Measurements from ENCODE around the gene GFPT1. TPM values are rescaled to one million over a fixed set of nuclear protein-coding genes. Genes with fewer than 3 reads are reported as not detected.

The GFPT1 gene
- total and polyA plus RNA-seq, 5 donors from 2014 or later, result 8.0 to 20.7 (median 12.0) TPM

DNA sequence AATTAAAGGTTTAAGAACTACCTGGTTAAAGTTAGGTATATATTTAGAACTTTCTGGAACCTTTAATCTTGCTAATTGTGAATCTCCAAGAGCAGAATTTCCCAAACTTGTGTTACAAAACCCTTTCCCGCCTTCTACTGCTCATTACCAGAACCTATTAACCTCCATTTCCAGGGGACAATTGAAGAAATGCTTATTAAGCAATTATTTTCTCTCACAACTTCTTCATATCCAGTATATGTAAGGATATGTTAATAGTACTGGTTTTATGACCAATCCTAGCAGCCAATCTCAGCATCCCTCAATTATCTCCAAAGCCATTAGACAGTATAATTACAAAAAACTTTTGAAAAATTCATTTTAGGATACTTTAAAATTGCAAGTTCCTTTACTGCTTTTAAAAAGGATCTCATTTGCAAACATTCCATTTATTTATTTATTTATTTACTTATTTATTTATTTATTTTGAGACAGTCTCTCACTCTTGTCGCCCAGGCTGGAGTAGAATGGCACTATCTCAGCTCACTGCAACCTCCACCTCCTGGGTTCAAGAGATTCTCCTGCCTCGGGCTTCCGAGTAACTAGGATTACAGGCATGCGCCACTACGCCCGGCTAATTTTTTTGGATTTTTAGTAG lies 3.7 kb downstream of the GFPT1 start:
- Histone ChIP-seq H3K4me1 (ENCODE audit: control insufficient read depth, insufficient read depth, low read length, poor library complexity, severe bottlenecking) (peaks cover 27% of the 10 kb centered on the region), H3K36me3 (ENCODE audit: control insufficient read depth, insufficient read depth, low read length) (no peaks in the 10 kb centered on the region), H3K27ac (ENCODE audit: insufficient read depth, low read length, poor library complexity, severe bottlenecking) (no peak overlapping the region), H3K27me3 (ENCODE audit: control insufficient read depth, insufficient read depth, low read length) (no peaks in the 10 kb centered on the region), H3K4me3 (ENCODE audit: low read depth, low read length) (no peak overlapping the region), H3K9me3 (ENCODE audit: control insufficient read depth in 2 of 2, low read length in 2 of 2) (no peaks in the 10 kb centered on the region)
- H3K4me3 Mint-ChIP-seq, result peak overlapping the region in 1 of 4 donors; percentile 46
- H3K36me3 Mint-ChIP-seq, result peaks cover 10% of the 10 kb centered on the region
- no peaks in the 10 kb centered on the region for H3K27me3 Mint-ChIP-seq
- no peaks in the 10 kb centered on the region for H3K9me3 Mint-ChIP-seq
- no peak for DNase-seq
- peak overlapping the region in 2 of 3 donors; percentile 15 to 91 for H3K27ac Mint-ChIP-seq
- H3K4me1 Mint-ChIP-seq, result peaks cover 37 to 59% (median 42%) of the 10 kb centered on the region in 4 donors
- no peak for ATAC-seq (ENCODE audit: low read depth in 2 of 2)

GRCh38 chr2:69382547-69382946 lies 4.5 kb downstream of the GFPT1 start:
- ATAC-seq (ENCODE audit: low read depth in 2 of 2), result no peak
- Mint-ChIP-seq H3K4me3 (peak overlapping the region in 2 of 4 donors; percentile 3 to 46), H3K36me3 (peaks cover 10% of the 10 kb centered on the region), H3K27ac (peak overlapping the region in 2 of 3 donors; percentile 35 to 52), H3K4me1 (peaks cover 40 to 52% (median 42%) of the 10 kb centered on the region in 4 donors), H3K27me3 (no peaks in the 10 kb centered on the region), H3K9me3 (no peaks in the 10 kb centered on the region)
- H3K36me3 ChIP-seq (ENCODE audit: control insufficient read depth, insufficient read depth, low read length), result no peaks in the 10 kb centered on the region
- H3K4me3 ChIP-seq (ENCODE audit: low read depth, low read length), result peak overlapping the region; percentile 14
- H3K9me3 ChIP-seq (ENCODE audit: control insufficient read depth in 2 of 2, low read length in 2 of 2), result no peaks in the 10 kb centered on the region
- no peaks in the 10 kb centered on the region for H3K27me3 ChIP-seq (ENCODE audit: control insufficient read depth, insufficient read depth, low read length)
- H3K4me1 ChIP-seq (ENCODE audit: control insufficient read depth, insufficient read depth, low read length, poor library complexity, severe bottlenecking), result peaks cover 23% of the 10 kb centered on the region
- H3K27ac ChIP-seq (ENCODE audit: insufficient read depth, low read length, poor library complexity, severe bottlenecking), result no peak overlapping the region
- DNase-seq, result no peak

DNA sequence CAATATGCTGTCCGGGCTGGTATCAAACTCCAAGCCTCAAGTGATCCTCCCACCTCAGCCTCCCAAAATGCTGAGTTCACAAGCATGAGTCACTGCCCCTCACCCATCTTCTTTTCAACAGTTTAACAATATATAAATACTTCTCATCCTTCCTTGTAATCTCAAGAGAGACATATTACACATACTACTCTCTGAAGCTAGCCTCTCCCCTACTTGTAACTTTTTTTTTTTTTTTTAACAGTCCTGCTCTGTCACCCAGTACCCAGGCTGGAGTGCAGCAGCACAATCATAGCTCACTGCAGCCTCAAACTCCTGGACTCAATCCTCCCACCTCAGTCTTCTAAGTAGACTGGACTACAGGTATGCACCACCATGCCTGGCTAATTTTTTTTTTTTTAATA lies 5.7 kb downstream of the GFPT1 start:
- Mint-ChIP-seq H3K27ac (peak overlapping the region in 2 of 3 donors; percentile 4 to 57), H3K4me1 (peaks cover 39 to 51% (median 43%) of the 10 kb centered on the region in 4 donors), H3K9me3 (no peaks in the 10 kb centered on the region), H3K36me3 (peaks cover 10% of the 10 kb centered on the region), H3K27me3 (no peaks in the 10 kb centered on the region), H3K4me3 (no peak overlapping the region)
- Histone ChIP-seq H3K4me3 (ENCODE audit: low read depth, low read length) (no peak overlapping the region), H3K9me3 (ENCODE audit: control insufficient read depth in 2 of 2, low read length in 2 of 2) (no peaks in the 10 kb centered on the region), H3K27ac (ENCODE audit: insufficient read depth, low read length, poor library complexity, severe bottlenecking) (no peak overlapping the region), H3K36me3 (ENCODE audit: control insufficient read depth, insufficient read depth, low read length) (no peaks in the 10 kb centered on the region), H3K4me1 (ENCODE audit: control insufficient read depth, insufficient read depth, low read length, poor library complexity, severe bottlenecking) (peaks cover 19% of the 10 kb centered on the region), H3K27me3 (ENCODE audit: control insufficient read depth, insufficient read depth, low read length) (no peaks in the 10 kb centered on the region)
- ATAC-seq (ENCODE audit: low read depth in 2 of 2) (no peak), DNase-seq (no peak)

- no peaks in the 10 kb centered on the region for H3K9me3 Mint-ChIP-seq
These were observed 6.7 kb downstream of the GFPT1 start for GRCh38 chr2:69380072-69380917.

GRCh38 chr2:69376403-69376802 lies 10.6 kb downstream of the GFPT1 start:
- Histone ChIP-seq H3K27me3 (ENCODE audit: control insufficient read depth, insufficient read depth, low read length) (no peaks in the 10 kb centered on the region), H3K9me3 (ENCODE audit: control insufficient read depth in 2 of 2, low read length in 2 of 2) (no peaks in the 10 kb centered on the region), H3K27ac (ENCODE audit: insufficient read depth, low read length, poor library complexity, severe bottlenecking) (no peak overlapping the region), H3K4me1 (ENCODE audit: control insufficient read depth, insufficient read depth, low read length, poor library complexity, severe bottlenecking) (no peaks in the 10 kb centered on the region), H3K36me3 (ENCODE audit: control insufficient read depth, insufficient read depth, low read length) (peaks cover 14% of the 10 kb centered on the region), H3K4me3 (ENCODE audit: low read depth, low read length) (no peak overlapping the region)
- H3K27ac Mint-ChIP-seq, result peak overlapping the region in 1 of 3 donors; percentile 39
- H3K27me3 Mint-ChIP-seq, result no peaks in the 10 kb centered on the region
- H3K4me3 Mint-ChIP-seq, result no peak overlapping the region
- H3K36me3 Mint-ChIP-seq, result peaks cover 4% of the 10 kb centered on the region
- DNase-seq, result no peak
- ATAC-seq (ENCODE audit: low read depth in 2 of 2), result no peak
- no peaks in the 10 kb centered on the region for H3K9me3 Mint-ChIP-seq
- H3K4me1 Mint-ChIP-seq, result peaks cover 22 to 27% (median 23%) of the 10 kb centered on the region in 4 donors

More at GRCh38 chr2:69380072-69380917, 6.7 kb downstream of the GFPT1 start:
- no peaks in the 10 kb centered on the region for H3K27me3 ChIP-seq (ENCODE audit: control insufficient read depth, insufficient read depth, low read length)
- H3K4me1 ChIP-seq (ENCODE audit: control insufficient read depth, insufficient read depth, low read length, poor library complexity, severe bottlenecking), result peaks cover 8% of the 10 kb centered on the region
- no peaks in the 10 kb centered on the region for H3K9me3 ChIP-seq (ENCODE audit: control insufficient read depth in 2 of 2, low read length in 2 of 2)
- peak overlapping the region in 2 of 3 donors; percentile 2 to 4 for H3K27ac Mint-ChIP-seq
- H3K4me3 ChIP-seq (ENCODE audit: low read depth, low read length), result no peak overlapping the region
- H3K4me3 Mint-ChIP-seq, result peak overlapping the region in 1 of 4 donors; percentile 51
- ATAC-seq (ENCODE audit: low read depth in 2 of 2), result no peak
- H3K27ac ChIP-seq (ENCODE audit: insufficient read depth, low read length, poor library complexity, severe bottlenecking), result no peak overlapping the region
- H3K36me3 ChIP-seq (ENCODE audit: control insufficient read depth, insufficient read depth, low read length), result no peaks in the 10 kb centered on the region
- no peak for DNase-seq
- peaks cover 38 to 51% (median 44%) of the 10 kb centered on the region in 4 donors for H3K4me1 Mint-ChIP-seq
- H3K27me3 Mint-ChIP-seq, result no peaks in the 10 kb centered on the region
- peaks cover 10% of the 10 kb centered on the region for H3K36me3 Mint-ChIP-seq

DNA sequence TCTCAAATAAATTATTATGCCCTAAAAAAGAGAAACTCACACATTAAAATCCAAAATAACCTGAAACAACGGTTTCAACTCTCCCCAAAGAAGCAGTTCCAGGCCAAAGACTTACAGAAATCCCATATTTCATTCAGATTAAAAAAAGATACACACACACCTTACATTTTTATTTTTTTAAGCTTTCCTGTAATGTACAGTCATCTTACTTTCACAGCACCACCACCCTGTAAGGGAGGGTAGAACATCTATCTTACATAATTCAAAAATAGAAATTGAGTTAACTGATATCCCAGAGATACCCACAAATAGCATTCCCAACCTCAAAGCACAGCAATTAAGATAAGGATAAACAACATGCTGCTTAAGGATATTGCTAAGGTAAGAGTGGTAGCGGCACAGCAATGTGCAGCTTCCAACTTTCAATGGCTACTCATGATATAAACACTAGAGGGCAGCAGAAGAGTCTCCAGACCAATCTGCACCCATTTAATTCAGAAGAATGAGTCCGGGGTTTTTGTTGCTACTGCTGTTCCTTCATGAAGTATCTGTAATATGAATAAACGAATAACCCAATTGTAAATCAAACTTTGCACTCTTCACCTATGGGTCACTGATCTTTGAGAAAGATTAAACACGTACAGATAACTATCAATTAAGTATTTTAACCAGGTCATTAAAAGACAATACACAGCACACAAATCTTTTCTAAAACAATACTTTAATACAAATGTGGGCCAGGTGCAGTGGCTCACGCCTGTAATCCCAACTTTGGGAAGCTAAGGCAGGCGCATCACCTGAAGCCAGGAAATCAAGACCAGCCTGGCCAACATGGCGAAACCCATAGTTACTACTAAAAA lies 11.3 kb downstream of the GFPT1 start:
- Histone ChIP-seq H3K27me3 (ENCODE audit: control insufficient read depth, insufficient read depth, low read length) (no peaks in the 10 kb centered on the region), H3K4me3 (ENCODE audit: low read depth, low read length) (no peak overlapping the region), H3K27ac (ENCODE audit: insufficient read depth, low read length, poor library complexity, severe bottlenecking) (no peak overlapping the region), H3K9me3 (ENCODE audit: control insufficient read depth in 2 of 2, low read length in 2 of 2) (no peaks in the 10 kb centered on the region), H3K4me1 (ENCODE audit: control insufficient read depth, insufficient read depth, low read length, poor library complexity, severe bottlenecking) (no peaks in the 10 kb centered on the region), H3K36me3 (ENCODE audit: control insufficient read depth, insufficient read depth, low read length) (peaks cover 17% of the 10 kb centered on the region)
- H3K4me1 Mint-ChIP-seq, result peaks cover 19 to 24% (median 19%) of the 10 kb centered on the region in 4 donors
- H3K36me3 Mint-ChIP-seq, result peaks cover 5% of the 10 kb centered on the region
- no peak overlapping the region for H3K4me3 Mint-ChIP-seq
- peak overlapping the region in 1 of 3 donors; percentile 39 for H3K27ac Mint-ChIP-seq
- no peaks in the 10 kb centered on the region for H3K27me3 Mint-ChIP-seq
- H3K9me3 Mint-ChIP-seq, result no peaks in the 10 kb centered on the region
- ATAC-seq (ENCODE audit: low read depth in 2 of 2) (peak; percentile 37 to 53), DNase-seq (peak in 2 of 3 donors; percentile 54 to 69)

DNA sequence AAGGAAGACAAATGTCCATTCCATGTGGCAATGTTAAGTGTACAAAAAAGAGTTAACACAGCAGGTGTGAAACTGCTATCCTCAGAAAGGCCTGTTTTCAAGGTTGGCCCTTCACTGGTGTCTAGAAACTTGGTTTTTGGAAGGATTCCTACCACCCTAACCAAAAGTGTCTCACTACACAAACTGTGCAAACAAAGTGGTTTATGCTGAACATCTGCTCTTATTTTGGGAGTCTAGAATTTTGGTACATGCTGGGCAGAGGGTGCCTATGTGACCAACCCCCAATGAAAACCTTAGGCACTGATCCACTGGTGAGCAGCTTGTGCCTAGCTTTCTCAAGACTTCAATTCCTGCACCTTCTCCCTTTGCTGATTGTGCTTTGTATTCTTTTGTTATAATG lies 14.3 kb downstream of the GFPT1 start:
- H3K4me3 ChIP-seq (ENCODE audit: low read depth, low read length), result no peak overlapping the region

More for the DNA sequence above, 14.3 kb downstream of the GFPT1 start:
- H3K36me3 ChIP-seq (ENCODE audit: control insufficient read depth, insufficient read depth, low read length), result peaks cover 44% of the 10 kb centered on the region
- ATAC-seq (ENCODE audit: low read depth in 2 of 2) (no peak), DNase-seq (no peak)
- Mint-ChIP-seq H3K27me3 (no peaks in the 10 kb centered on the region), H3K4me1 (peaks cover 10 to 19% (median 14%) of the 10 kb centered on the region in 4 donors), H3K4me3 (no peak overlapping the region), H3K27ac (peak overlapping the region in 2 of 3 donors; percentile 40 to 50), H3K36me3 (peaks cover 20% of the 10 kb centered on the region), H3K9me3 (peaks cover 0 to 2% (median 0%) of the 10 kb centered on the region in 7 donors)
- H3K4me1 ChIP-seq (ENCODE audit: control insufficient read depth, insufficient read depth, low read length, poor library complexity, severe bottlenecking), result no peaks in the 10 kb centered on the region
- no peak overlapping the region for H3K27ac ChIP-seq (ENCODE audit: insufficient read depth, low read length, poor library complexity, severe bottlenecking)
- H3K27me3 ChIP-seq (ENCODE audit: control insufficient read depth, insufficient read depth, low read length), result no peaks in the 10 kb centered on the region
- H3K9me3 ChIP-seq (ENCODE audit: control insufficient read depth in 2 of 2, low read length in 2 of 2), result no peaks in the 10 kb centered on the region
